OCI-LY1 (cell line): ENCODE measurements around the gene C3orf22.

Experiments used
- CTCF ChIP-seq: fragments of 200-600 bp; sonication (generic), shearing (Covaris generic); IDR thresholded peaks from 2 replicates; pipeline ENCODE4 v1.5.1; 2017; ENCODE audit warnings: mild to moderate bottlenecking, antibody characterized with exemption, low read length, moderate library complexity, mixed read lengths
- EZH2 ChIP-seq: fragments of 200-600 bp; sonication (generic), shearing (Covaris generic); IDR thresholded peaks from 2 replicates; pipeline ENCODE4 v1.8.0; 2017; ENCODE audit warnings: borderline replicate concordance, mixed run types, mild to moderate bottlenecking, antibody characterized with exemption, low read length, moderate library complexity, mixed read lengths

GRCh38 chr3:126536126-126536525 lies 22.6 kb downstream of the C3orf22 start:
- TF ChIP-seq CTCF (no peak), EZH2 (no peak)
